ENCODE measurements around the gene INTS4. TPM values are rescaled to one million over a fixed set of nuclear protein-coding genes. Genes with fewer than 3 reads are reported as not detected.
"Not testable (repeated sequence)": the region's sequence is repeated elsewhere in the genome, so short reads cannot be mapped to it uniquely, and the experiment has no call there.

INTS4 gene
- polyA plus RNA-seq, 3 donors, result 41.2 to 48.2 (median 45.7) TPM

DNA sequence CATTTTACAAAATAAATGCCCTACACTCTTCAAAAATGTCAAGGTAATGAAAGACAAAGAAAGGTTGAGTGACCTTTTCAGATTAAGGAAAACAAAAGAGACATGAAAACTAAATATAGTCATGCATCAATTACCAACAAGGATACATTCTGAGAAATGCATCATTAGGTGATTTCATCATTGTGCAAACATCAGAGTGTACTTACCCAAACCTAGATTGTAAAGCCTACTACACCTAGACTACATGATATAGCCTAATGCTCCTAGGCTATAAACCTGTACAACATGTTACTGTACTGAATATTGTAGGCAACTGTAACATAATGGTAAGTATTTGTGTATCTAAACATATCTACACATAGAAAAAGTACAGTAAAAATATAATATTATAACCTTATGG is 26.7 kb downstream of the INTS4 start:
- no peak for DNase-seq

DNA sequence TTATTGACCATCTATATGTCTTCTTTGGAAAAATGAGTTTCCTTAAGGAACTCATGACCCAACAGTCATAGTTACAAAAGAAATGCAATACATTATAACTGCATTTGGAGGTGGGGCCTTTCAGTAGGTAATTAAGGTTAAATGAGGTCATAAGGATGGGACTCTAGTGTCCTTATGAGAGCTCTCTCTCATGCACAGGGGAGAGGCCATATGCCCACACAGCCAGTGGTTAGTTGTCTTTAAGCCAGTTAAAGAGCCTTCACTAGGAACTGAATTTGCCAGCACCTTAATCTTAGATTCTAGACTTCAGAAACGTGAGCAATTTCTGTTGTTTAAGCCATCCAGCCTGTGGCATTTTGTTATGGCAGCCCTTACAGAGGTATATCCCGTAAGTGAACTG is 27.3 kb downstream of the INTS4 start:
- DNase-seq, result no peak

DNA sequence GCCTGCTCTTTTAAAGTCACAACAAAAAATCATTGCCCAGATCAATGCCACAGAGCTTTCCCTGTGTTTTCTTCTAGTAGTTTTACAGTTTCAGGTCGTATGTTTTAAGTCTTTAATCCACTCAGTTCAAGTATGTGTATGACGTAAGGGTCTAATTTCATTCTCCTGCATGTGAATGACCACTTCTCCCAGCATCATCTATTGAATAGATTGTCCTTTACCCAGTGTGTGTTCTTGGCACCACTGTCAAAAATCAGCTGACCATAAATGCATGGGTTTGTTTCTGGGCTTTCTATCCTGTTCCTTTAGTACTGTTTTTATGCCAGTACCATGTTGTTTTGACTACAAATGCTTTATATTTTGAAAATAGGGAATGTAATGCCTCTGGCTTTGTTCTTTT is 28.1 kb downstream of the INTS4 start:
- no peak for DNase-seq

DNA sequence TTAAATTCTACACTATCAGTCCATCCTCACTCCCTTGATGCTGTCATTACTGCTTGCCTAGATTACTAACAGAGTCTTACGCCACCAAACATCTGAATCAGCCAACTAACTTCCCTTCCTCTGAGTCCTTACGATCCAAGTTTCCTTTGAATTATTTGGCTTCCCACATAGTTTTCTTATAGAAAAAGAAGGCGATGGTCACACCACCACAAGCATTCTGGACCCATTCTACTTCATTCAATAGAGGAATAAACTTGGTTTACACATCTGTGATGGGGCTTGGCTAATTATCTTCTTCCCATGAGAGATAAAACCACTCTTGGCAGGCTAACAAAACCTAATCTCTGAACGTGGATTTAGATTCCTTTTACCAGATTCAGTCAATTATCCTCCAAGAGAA is 35.0 kb downstream of the INTS4 start:
- DNase-seq, result no peak

DNA sequence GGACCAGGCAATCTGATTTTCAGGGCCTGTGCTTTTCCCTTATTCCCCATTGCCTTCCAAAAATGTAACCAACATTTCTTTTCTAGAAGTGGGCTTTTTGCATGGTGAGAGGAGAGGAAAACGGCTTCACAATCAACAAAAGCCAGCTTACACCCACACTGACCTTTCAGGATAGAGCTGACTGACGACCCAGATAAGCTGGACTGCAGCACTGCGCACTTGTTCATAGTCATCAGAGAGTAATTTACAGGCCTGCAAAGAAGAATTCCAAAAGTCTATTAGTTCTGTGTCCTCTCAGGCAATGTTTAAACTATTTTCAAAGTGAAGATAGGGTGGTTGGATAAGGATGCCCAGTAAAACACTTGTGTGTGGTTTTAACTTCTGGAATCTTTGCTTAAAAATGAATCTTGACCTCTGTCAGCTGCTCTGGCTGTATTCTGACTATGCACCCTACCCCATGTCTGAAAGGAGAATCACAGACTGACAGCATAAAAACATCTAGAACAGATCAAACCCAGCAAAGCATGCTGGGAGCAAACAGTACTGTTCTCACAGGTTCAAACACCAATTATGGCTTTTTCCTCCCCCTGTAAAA is 35.8 kb downstream of the INTS4 start:
- DNase-seq, result not testable (repeated sequence)

DNA sequence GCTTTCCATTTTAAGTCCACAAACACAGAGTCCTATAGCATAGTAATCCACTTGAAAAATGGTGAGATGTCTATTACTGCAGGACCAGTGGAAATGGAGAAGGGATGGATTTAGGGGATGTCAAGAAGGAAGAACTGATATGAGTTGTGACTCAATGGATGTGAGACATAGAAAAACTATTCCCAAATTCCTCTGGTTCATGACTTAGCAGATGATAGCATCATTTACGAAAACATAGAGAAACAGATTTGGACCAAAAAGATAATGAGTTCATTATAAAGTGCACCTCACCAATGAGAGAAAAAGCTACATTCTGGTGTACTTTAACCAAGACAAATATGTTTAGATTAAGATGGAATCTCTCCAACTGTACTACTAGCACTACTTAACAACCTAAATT is 51.2 kb downstream of the INTS4 start:
- not testable (repeated sequence) for DNase-seq

DNA sequence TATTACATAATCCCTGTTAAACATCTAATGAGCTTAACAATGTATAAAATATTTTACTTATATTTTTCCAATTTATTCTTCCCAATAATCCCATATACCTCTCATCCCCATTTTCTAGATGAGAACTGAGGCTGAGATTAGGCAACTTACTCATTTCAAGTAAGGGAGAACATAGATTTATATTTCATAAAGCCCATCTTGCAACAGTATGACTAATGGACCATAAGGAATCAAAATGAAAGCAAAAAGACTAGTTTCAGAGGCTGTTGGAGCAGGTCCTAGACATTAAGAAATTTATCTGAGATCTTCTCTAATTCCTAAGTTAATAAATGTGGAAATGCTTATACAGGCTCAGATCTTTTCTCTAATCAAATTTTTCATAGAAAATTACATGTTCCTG is 52.0 kb downstream of the INTS4 start:
- not testable (repeated sequence) for DNase-seq

DNA sequence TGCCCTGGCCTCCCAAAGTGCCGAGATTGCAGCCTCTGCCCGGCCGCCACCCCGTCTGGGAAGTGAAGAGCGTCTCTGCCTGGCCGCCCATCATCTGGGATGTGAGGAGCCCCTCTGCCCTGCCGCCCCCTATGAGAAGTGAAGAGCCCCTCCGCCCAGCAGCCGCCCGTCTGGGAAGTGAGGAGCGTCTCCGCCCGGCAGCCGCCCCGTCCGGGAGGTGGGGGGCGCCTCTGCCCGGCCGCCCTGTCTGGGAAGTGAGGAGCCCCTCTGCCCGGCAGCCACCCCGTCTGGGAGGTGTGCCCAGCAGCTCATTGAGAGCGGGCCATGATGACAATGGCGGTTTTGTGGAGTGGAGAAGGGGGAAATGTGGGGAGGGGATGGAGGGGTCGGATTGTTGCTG is 60.9 kb downstream of the INTS4 start:
- DNase-seq, result not testable (repeated sequence)

DNA sequence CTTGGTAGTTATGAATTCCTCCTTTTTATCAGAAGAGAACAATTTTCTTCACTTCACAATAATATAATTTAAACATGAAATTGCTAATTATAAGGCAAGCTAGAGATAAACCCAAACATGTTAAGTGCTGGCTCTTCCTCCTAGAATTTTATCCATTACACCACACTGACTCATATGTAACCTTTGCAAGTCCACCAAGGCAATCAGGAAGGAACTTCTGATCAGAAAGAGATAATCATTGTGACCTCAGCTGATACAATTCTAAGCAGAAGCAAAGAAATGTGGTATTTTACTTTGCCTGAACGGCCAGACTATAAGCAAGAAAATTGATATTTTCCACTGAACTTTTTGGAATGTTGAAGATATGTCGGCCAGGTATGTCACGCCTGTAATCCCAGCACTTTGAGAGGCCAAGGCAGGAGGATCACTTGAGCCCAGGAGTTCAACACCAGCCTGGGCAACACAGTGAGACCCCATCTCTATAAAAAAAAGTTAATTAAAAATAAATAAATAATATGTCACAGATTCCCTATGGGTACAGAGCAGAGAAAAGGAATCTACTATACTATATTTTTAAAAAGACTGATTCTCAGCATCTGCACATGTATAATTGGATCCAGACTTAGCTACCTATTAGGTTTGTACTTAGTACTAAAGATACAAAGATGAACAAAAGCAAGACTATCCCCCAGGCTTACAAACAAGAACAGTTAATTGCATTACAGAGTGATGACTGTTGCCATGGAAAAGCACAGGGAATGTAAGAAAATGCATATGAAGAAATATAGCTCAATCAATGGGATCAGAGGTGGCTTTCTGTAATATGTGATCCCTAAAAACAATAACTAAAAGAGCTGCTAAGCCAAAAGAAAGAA is 63.9 kb downstream of the INTS4 start:
- not testable (repeated sequence) for DNase-seq

DNA sequence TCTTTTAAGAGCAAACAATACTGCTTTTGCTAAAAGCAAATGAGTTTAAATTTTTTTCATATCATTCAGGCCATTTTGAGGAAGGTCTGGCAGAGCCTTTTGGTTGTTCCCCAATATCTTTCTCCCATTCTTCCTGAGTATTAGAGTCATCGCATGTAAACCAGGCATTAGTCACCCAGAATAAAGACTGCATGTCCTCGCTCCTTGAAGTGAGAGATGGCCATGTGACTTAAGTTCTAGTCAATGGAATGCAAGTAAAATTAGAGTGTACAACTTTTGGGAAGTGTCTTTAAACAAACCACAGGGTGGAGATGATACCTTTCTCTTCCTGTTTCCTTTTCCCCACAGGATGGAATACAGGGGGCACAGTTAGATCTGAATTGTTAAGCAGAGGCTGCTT is 76.8 kb downstream of the INTS4 start:
- not testable (repeated sequence) for DNase-seq

DNA sequence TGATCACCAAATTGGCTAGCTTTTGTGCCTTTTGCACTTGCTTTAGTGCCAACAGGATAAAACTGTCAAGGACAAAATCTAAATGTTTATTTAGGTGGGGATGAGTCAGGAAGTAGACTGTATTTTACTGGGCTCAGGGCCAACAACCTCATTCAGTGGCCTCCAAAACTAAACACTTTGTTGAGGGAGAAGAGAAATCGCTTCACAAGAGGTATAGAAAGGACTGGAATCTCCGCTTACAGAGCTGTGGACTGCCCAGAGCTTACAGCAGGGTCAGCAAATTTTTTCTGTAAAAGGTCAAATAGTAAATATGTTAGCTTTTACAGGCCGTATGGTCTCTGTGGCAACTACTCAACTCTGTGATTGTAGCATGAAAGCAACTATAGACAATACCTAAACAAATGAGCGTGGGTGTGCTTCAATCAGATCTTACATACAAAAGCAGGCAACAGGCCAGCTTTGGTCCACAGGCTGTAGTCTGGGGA is 80.1 kb downstream of the INTS4 start:
- DNase-seq, result peak; percentile 14

DNA sequence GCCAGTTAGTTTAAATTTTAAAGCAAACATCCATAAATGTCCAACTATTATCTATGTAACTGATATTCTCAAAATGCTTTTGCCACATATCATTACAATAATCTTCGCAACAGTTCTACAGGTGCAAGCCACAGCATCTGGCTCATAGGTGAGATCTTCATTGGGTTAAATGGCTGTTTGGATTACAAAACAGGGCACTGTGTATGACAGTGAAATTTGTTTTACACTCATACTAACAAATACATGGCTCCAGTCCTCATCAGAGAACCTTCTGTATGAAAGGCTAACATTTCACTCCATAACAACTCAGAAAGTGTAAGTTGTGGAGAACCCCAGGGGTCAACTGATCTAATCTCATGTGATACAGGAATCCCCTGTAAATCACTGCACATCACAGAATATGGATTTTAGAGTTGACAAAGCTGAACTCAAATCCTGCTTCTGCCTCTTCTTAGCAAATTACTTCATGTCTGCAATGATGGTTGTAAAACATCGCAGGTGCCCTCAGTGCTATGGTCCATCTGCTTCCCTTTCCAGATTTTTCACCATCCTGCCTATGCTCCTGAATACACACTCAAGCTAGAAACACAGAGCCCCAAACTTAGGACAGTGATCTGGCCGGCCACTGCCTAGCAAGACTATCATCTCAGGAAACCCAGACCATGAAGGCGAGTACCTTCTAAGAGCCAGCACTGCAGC is 80.7 kb downstream of the INTS4 start:
- DNase-seq, result not testable (repeated sequence)

DNA sequence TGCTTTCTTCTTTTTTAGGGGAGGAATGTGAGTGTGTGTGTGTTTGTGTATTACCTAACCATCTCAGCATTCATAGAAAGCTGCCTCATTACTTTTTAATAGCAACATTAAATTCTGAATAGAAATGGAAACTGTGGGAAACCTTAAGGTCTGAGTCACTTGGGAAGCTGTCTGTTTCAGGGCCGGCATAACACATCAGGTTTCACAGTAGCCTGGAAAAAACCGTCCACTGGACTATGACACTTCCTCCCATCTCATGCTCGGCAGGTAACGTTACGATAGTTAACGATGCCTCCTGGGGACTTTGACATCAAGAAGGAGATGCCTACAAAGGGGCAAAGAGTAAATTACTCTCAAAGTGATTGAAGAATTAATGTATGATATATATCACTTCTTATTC is 83.6 kb downstream of the INTS4 start:
- not testable (repeated sequence) for DNase-seq

DNA sequence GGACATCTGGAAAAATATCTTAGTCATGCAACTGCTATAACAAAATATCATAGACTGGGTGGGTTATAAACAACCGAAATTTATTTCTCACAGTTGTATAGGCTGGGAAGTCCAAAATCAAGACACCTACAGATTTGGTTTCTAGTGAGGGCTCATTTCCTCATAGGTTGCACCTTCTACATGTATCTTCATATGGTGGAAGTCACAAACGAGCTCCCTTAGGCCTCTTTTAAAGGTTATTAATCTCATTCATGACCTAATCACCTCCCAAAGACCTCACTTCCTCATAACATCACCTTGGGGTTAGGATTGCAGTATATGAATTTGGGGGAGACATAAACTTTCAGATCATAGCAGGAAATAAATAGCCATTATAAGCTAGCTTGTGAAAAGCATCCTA is 85.2 kb downstream of the INTS4 start:
- DNase-seq, result no peak

DNA sequence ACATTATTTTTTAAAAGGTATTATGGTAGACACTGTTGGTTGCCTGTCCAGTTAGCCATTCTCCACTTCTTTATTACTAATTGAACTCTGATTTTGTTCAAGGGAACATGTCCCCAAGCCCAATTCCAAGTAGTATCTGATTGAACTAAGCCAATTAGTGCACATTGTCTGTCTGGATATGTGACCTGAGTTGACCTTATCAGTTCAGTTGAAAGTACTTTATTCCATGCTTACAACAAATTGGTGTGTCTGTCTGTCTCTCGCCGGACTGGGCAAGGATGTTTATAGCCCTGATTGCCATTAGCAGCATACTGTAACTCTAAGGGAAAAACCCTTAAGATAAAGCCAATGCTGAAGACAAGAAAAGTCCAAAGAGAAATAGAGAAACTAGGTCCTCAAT is 85.6 kb downstream of the INTS4 start:
- DNase-seq, result no peak

DNA sequence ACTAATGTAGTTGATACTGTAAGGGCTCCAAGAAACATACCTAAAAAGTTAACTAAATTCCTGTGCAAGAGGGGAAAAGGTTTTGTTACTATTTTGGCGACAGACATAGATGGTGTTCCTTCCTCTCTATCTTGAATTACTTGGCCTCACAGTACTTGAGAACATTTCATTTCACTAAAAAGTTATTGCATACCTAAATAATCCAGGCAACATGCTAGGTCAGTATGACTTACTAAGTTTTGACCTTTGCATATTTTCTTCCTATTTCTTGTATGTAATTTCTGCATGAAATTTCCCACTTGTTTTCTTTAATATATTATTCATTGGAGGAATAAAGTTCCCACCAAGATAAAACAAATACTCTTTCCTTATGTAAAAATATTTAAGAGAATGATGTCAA is 99.5 kb downstream of the INTS4 start:
- DNase-seq, result not testable (repeated sequence)

DNA sequence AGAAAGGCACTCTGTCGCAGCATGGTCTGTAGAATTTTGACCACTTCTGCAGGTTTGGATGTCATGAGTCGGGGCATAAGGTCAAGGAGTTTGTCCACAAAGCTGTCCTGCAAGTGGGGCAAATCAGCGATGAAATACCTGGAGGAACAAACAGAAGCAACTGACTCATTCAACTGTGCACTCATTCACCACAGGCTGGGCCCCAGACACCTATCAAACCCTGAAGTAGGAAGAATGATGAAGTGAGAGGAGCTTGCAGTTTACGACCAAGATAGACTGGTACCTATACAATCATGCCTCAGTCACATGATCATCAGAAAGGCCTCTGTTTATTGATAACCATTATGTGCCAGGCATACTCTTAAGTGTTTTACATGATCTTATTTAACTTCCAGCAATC is 102.8 kb downstream of the INTS4 start:
- not testable (repeated sequence) for DNase-seq

DNA sequence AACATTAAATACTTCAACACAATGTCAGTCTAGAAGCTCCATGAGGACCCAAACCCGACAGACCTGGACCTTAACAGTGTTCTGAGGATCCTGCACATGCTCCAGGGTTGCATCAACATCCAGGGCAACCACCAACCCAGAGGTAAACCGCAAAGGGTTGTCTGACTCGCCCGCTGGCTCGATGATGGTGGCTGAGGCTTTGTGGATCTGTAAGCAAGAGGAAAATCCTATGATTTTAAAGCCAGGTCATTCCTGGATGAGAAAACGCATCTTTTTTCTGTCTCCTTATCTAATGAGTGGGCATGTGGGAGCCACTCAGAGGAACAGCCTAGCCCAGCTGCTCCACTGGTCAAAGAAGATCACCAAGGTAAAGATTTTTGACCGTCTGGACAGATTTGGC is 103.2 kb downstream of the INTS4 start:
- not testable (repeated sequence) for DNase-seq

DNA sequence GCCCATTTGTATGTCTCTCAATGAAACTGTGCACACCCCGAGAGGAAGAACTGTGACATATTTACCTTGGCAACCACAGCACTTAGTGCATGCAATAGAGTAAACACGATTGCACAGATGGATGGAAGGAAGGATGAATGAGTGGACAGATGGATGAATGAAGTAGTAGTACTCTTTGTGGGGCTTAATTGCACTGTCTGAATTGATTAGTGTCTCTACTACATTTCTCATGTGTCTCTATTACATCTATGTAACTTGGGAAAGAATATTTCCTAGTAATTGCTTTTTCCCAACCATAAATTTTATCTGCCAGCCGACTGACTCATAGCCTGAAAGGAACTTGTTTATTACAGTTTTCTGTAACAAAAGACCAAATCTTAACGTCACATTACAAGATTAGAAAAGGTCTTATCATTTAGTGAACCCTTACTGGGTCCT is 103.8 kb downstream of the INTS4 start:
- DNase-seq, result not testable (repeated sequence)

DNA sequence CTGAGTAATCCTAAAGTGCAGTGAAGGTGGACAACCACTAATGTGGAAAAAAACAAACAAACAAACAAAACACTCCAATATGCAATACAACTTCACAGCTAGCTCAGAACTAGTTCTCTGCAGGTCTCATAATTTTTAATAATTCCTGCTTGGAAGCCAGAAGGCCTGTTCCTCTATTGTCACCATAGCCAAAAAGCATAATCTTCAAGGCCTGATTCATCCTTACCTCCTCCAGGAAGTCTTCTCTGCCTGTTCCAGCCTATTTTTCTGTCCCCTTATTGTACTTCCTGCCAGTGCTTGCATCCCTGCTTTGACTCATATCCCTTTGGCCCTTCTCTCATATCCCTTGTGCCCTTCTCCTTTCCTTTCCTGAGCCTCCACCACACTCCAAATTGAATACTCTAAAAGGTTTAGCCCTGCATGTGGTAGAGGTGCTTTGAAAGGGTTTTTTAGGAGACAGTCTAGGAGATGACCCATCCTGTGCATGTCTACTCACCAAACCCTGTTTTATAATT is 104.3 kb downstream of the INTS4 start:
- not testable (repeated sequence) for DNase-seq

DNA sequence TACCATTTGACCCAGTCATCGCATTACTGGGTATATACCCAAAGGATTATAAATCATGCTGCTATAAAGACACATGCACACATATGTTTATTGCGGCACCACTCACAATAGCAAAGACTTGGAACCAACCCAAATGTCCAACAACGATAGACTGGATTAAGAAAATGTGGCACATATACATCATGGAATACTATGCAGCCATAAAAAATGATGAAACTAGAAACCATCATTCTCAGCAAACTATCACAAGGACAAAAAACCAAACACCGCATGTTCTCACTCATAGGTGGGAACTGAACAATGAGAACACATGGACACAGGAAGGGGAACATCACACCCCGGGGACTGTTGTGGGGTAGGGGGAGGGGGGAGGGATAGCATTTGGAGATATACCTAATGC is 105.4 kb downstream of the INTS4 start:
- DNase-seq, result not testable (repeated sequence)

DNA sequence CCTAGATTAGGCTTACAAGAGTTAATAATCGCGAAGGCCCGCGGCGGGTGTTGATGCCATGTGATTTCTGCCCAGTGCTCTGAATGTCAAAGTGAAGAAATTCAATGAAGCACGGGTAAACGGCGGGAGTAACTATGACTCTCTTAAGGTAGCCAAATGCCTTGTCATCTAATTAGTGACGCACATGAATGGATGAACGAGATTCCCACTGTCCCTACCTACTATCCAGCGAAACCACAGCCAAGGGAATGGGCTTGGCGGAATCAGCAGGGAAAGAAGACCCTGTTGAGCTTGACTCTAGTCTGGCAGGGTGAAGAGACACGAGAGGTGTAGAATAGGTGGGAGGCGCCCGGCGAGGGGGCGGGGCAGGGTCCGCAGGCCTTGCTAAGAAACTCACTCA is 108.1 kb downstream of the INTS4 start:
- DNase-seq, result no peak
